GM18526 (cell line): Measurements from ENCODE around the gene PRCC.

Experiments
- POLR2A ChIP-seq: IDR thresholded peaks from 3 replicates; pipeline ENCODE4 v1.6.1; 2011; ENCODE audit not compliant: insufficient read length; ENCODE audit errors: extremely low read depth

Gene PRCC

DNA sequence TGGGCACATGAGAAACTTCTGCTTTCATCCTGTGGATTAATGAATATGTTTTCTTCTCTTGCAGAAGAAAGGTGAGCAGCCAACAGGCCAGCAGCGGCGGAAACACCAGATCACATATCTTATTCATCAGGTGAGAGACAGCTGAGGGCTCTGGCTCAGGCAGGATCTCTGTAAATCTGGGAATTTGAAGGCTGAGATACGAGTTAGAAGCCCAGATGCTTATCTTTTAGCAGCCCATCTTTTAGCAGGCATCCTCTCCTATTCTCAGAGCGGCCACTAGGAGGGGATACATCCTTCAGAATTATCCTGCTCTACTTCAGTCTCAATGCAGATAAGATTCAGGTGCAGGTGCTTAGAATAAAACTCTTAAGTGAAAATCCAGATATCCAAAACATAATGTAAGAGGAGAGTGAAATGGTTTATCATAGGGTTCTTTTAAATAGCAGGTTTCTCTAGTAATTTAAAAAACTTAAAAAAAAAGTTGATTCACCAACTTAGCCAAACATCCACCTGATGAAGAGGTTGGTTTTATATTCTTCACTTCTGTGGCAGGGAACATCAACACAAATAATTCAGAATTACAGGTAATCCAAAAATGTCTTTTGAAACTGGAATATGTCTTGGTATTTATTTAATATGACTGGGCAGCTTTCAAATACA is 30.0 kb downstream of the PRCC start:
- TF ChIP-seq POLR2A: no peak

DNA sequence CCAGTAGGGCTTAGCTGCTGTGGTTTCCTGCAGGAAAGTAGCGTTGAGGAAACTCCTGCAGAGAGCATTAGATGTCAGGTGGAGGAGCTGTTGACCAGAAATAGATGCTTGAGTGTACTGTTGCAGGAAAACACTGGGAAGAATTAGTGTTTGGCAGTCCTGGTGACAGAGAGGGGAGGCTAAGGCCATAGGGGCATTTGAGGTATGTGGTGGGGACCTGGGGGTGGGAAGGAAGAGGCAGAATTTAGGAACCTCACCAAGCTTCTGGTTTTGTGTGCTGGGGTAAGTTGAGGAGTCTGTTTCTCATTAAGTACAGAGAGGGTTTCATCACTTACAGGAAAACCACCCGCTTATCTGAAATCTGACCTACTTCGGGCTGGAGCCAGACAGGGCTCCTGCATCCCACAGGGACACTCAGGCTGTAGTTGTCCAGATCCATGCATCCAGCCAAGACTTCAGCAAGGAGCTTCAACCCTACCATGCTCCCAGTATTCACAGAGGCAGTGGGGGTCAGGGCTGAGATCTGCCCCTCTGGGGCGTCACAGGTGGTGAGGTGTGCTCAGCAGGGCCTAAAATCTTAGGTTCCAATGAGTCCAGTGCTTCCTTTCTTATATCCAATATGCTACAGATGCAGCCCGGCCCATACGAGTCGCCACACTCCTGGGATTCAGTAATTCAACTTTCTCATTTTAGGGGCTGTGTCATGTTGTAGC is 34.2 kb downstream of the PRCC start:
- TF ChIP-seq POLR2A: no peak

DNA sequence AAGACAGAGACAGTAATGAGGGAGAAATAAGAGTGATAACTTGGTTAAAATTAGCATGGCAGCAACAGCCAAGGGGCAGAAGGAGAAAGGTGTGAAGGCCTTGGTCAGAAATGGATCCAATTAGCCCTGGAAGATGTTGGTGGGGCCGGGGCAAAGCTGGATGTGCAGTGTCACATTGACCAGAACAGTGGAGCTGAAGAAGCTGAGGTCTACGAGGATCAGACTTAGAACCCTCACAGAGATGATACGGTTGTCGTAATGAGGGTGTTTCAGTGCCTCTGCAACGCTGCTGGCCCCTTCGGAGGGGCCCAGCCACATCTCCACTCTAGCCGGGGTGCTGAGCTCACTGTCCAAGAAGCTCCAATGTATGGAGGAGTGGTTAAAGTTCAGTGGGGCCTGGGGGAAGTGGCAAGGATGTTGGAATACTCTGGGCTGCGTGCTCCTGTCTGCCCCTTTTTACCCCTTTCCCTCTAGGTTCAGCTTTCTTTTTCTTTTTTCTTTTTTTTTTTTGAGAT is 35.1 kb downstream of the PRCC start:
- TF ChIP-seq POLR2A: no peak

DNA sequence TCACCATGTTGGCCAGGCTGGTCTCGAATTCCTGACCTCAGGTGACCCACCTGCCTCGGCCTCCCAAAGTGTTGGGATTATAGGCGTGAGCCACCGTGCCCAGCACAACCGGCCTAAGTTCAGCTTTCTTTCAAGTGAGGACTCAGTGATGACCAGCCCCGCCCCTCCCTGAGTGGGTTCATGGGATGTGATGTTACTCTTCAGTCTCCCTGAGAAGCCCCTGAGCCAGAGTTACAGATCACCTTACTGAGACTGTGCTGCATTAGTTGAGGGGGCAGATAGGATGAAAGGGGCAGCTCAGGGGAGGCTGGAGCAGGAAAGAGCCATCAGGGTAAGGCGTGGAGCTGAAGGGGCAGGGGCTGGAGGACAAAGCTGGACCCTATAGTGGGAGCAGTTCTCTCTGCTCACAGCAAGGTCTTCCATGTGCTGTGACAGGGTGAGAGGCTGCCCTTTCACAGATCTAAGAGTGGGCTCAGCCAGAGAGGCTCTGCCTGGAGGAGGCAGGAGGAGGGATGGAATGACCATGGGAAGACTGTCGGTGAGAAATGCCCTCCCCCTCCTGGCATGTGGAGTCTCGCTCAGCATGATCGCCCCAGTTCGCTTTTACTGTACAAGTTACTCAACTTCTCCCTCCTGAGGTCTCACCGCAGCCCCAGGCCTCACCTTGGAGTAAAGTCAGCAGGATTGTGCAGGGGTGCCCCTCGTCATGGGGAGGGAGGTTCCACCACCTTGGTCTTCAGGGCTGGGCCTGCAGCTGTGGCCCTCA is 35.9 kb downstream of the PRCC start:
- TF ChIP-seq POLR2A: no peak

DNA sequence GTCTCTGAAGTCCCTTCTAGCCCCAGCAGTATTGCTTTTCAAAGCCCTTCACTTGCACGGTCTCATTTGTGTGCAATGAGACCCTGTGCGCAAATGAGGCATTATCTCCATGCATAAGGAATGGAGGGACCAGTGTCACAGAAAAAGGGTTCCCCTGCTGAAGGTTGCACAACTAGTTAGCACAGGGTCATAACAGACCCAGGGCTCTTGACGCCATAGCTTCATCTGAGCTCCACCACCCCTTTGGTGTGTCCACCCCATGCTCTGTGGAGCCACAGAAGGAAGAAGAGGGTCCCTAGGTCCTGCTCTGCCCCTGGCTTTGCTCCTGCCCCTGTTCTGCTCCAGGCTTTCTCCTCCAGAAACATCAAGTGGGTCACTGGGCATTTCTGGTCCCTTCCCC is 36.7 kb downstream of the PRCC start:
- TF ChIP-seq POLR2A: no peak

DNA sequence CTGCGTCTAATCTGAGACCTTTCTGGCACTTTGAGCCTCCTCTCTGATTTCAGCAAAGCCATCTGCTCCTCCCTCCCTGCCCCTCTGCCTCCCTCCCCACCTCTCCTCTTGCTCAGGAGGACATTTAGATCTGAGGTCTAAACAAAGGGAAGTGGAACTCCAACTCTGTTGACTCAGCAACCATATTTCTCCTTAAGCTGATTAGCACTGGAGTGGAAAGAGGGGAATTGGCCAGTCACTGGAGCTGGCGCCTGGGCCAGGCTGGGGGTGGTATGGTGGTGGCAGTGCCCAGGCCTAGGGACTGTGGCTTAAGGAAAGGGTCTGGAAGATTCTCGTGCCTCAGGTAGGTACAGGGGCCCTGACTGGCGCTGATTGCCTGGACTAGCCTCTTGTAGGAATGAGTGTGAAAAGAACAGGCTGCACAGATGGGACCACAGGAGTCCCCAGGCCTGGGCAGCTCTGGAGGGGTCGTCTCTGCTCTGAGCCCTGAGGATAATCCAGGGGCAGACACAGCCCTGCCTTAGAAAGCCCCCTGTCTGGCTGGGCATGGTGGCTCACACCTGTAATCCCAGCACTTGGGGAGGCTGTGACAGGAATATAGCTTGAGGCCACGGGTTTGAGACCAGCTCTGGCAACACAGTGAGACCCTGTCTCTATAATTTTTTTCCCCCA is 37.4 kb downstream of the PRCC start:
- no peak for TF ChIP-seq POLR2A

DNA sequence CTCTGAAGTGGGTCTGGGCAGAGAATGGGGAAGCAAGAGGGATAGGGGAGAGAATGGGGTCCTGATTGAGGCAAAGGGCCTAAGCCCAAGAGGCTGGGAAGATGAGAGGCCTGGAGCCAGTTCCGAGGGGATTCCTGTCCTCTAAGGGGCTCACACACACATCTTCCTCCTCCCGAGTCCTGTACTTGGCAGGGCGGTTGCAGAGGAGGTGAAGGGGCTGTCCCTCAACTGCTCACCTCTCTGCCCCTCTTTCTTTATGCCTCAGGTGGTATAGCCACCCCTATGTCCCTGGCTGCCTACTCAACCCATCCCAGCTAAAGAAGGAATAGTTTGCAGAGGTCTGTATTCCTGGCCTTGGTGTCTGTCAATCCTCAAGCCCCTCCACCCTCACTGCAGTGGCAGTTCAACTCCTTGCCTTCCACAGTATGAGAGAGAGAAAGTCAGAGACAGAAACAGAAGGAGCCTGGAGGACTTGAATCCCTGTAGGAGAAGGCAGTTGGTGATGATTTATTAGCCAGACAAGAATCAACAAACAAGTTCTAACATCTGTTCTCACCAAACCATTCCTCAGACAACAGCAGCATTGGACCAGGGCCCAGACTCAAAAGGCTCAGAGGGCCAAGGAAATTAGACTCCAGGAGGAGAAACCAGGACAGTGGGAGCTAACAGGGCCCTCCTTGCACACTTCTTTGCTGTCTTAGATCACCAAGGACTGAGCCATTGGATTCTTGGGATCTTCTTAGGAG is 38.6 kb downstream of the PRCC start:
- no peak for TF ChIP-seq POLR2A

DNA sequence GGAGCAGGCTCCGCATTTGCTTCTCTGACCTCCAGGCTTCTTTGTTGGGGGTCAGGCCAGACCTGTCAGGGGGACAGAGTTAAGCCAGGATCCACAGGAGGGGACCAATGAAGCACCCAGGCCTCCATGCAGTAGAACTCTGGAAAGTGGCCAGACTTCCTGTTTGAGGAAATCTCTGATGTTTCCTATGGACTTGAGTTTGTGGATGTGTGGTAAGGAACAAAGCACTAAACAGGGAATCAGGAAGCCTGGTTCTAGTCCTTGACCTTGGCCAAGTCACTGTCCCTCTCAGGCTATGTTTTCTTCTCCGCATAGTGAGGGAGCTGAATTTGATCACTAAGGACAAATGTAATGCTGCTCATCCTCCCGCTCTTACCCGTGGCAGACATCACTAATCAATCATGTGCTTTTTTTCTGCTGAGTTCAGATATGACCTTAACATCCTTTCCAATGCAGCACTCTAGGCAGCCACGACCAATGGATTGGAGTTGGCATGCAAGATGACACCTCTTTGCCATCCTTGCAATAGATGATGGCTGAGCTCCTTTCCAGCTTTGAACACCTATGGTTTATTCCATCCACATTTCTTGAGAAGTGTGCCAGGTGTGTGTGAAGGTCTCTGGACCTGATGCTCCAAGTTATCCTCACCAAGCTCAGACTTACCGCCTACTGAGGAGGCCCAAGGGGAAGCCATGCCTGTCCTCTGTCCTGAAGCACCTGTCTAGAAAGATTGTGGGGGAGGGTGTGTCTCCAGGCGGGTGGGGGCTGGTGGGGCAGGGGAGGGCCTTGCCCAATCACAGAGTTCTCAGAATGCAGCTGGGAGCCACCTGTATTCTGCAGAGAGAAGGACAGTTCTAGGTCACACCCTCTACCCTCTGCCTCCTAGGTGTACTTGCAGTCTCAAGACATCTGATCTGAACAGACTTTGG is 39.4 kb downstream of the PRCC start:
- TF ChIP-seq POLR2A: no peak

DNA sequence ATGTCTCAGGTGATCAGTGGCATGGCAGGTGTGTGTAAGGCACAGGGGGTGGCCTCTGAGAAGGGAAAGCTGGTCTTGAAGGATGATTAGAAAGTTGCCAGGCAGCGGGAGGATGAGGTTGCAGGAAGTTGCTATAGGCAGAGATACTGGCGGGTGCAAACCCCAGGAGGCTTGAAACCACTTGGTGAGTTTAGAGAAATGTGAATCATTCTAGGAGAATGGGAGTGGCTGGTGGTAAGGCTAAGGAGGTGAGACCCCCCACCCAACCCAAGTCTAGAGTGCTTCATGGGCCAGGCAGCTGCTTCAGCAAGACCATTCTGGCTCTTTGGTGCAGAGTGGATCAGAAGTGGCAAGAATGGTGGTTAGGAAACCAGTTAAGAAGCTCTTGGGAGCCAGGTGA is 40.3 kb downstream of the PRCC start:
- no peak for TF ChIP-seq POLR2A

DNA sequence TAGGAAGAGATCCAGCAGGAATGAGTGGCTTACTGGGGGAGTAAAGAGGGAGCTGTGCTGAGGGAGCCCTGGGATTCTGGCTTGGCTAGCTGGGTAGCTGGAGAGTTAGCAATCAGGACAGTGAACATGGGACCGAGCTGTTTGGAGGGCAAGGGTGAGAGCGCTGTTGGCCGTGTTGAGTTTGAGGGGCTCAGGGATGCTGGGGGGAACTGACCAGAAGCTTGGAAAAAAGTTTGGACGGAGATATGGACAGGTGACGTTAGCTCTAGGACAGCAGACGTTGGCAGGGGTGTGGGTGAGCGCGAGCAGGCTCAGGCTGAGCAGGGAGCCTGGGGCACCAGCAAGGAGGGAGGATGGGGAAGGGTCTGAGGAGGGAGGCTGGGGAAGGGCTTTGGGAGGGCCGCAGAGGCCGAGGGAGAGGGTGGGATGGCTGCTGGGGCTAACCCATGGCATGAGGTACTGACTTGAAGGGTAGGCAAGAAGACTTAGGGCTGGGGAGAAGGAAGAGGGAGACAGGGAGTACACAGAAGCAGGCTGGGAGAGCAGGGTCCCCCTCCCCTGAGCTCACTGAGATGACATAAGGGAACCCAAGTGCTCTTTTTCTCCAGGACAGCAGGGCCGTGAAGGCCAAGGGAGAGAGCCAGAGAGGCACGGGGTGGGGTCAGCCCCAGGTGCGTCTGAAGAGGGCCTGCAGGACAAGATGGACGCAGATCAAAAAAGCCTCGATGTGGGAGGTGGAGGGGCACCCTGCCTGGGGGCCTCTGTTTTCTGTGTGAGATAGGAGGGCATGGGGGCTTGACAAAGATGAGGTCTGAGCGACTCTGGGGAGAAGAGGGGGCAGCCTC is 41.1 kb downstream of the PRCC start:
- TF ChIP-seq POLR2A: no peak

DNA sequence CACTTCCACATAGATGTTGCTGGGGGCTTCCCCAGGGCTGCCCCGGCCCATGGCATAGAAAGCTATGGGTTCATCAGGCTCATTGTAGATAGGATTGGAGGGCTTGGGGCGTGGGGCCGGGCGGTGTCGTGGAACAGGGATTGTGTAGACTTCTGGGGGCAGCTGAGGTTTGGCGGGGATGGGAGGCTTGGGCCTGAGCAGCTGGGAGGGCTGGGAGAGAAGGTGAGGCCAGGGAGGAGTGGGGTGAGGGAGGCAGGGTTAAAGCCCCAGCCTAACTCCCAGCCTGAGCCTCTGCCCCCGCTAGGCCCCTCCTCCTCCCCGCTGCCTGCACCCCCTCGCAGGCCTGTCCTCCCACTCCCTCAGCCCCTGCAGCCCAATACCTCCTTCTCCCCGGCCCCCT is 41.9 kb downstream of the PRCC start:
- no peak for TF ChIP-seq POLR2A

DNA sequence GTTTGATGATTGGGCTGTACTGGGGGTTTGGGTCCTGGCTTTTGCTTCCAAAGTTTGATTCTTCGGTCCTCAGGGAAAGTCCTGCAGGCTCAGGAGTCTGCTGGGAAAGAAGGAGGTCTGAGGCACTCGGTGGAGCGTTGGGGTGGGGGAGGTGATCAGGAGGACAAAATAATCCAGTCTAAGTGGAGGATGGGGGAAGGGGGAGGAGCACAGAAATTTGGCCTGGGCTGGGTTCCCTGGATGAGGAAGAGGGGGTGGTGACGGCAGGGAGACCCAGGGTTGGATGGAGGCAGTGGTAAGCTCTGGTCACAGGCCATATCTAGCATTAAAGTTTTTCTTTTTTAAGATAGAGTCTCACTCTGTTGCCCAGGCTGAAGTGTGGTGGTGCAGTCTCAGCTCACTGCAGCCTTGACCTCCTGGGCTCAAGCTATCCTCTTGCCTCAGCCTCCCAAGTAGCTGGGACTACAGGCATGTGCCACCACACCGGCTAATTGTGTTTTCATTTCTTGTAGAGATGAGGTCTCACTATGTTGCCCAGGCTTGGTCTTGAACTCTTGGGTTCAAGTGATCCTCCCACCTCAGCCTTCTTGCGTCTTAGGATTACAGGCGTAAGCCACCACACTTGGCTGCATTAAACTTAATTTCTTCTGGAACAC is 42.5 kb downstream of the PRCC start:
- no peak for TF ChIP-seq POLR2A
